ENCODE results near the gene EDIL3.

The EDIL3 gene

DNA sequence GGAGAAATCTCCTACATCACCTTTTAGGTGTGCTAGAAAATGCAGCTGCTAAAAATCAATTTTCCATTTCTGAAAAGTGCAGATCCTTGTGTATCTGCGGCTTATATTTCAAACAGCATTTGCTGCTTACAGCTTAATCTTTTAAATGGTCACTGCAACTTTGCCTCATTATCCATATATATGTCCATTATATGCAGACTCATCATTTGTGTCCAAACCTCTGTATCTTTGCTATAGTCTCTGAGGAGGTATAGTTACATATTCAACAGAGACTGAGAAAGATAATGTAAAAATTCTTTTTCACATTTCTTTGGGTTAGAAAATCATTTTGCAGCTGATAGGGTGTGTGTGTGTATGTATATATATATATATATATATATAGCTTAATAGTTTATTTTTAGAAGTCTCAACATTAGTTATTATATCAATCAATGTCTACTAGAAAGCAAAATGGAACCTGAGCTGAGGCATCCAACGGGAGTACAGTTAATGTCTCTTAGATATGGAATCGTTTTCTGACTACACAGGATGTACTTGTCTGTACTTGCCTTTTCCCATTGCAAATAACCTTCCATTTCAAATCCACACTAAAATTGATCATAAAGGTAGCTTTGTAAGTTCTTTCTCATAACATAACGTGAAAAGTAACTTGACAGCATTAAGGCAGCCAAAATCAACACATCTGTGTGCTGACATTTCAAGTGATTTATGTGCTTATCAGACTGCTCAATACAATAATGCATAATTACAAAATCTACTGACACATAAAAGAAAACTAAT is 397.0 kb downstream of the EDIL3 start:
- no peaks in the 10 kb centered on the region for H3K9me3 ChIP-seq (ENCODE audit: insufficient read depth, low read length)
- no peaks in the 10 kb centered on the region for H3K79me2 ChIP-seq (ENCODE audit: low read length)
- no peak overlapping the region for H3K4me2 ChIP-seq (ENCODE audit: low read length)
- H3K27me3 ChIP-seq (ENCODE audit: low read depth, low read length): no peaks in the 10 kb centered on the region
- H3K9ac ChIP-seq (ENCODE audit: low read length): no peak overlapping the region
- no peak overlapping the region for H3K27ac ChIP-seq (ENCODE audit: low read length)
- no peaks in the 10 kb centered on the region for H3K36me3 ChIP-seq (replicated peaks; ENCODE audit: low read depth, low read length)
- no peaks in the 10 kb centered on the region for H4K20me1 ChIP-seq (ENCODE audit: insufficient read depth, low read length)
- no peak overlapping the region for H2AFZ ChIP-seq (ENCODE audit: low read depth, low read length)
- no peaks in the 10 kb centered on the region for H3K4me1 ChIP-seq (ENCODE audit: low read length)
- no peak overlapping the region for H3K4me3 ChIP-seq (ENCODE audit: low read length)
- no peak for TF ChIP-seq EZH2phosphoT487 (IDR thresholded peaks at IDR 0.05; ENCODE audit: low read depth)
- TF ChIP-seq, protein P1, sequence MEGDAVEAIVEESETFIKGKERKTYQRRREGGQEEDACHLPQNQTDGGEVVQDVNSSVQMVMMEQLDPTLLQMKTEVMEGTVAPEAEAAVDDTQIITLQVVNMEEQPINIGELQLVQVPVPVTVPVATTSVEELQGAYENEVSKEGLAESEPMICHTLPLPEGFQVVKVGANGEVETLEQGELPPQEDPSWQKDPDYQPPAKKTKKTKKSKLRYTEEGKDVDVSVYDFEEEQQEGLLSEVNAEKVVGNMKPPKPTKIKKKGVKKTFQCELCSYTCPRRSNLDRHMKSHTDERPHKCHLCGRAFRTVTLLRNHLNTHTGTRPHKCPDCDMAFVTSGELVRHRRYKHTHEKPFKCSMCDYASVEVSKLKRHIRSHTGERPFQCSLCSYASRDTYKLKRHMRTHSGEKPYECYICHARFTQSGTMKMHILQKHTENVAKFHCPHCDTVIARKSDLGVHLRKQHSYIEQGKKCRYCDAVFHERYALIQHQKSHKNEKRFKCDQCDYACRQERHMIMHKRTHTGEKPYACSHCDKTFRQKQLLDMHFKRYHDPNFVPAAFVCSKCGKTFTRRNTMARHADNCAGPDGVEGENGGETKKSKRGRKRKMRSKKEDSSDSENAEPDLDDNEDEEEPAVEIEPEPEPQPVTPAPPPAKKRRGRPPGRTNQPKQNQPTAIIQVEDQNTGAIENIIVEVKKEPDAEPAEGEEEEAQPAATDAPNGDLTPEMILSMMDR (IDR thresholded peaks at IDR 0.05; ENCODE audit: low read depth, low read length): no peak

DNA sequence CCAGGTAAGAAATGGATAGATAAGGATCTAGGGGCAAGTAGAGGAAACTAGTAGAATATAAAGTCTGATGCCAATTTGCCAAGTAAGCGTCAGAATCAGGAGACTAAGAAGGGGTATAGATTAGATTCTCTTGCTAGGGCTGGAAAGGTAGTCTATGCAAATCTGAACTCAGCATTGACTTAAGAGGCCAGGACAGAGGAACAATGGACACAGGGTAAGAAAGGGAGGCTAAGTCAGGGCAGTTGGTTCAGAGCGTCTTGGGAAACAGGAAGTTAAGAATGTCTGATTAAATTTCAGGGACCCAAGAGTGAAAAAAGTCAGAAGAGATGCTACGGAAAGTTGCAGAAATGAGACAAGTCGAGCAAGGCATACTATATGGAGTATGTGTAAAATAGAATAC is 400.8 kb downstream of the EDIL3 start:
- Histone ChIP-seq H3K4me2 (ENCODE audit: low read length) (no peak overlapping the region), H2AFZ (ENCODE audit: low read depth, low read length) (0 out of 2 replicates have a peak overlapping the region, but pooled peaks have one; percentile 21), H3K36me3 (replicated peaks; ENCODE audit: low read depth, low read length) (no peaks in the 10 kb centered on the region), H3K4me1 (ENCODE audit: low read length) (no peaks in the 10 kb centered on the region), H3K79me2 (ENCODE audit: low read length) (no peaks in the 10 kb centered on the region), H3K9me3 (ENCODE audit: insufficient read depth, low read length) (no peaks in the 10 kb centered on the region), H4K20me1 (ENCODE audit: insufficient read depth, low read length) (no peaks in the 10 kb centered on the region), H3K27me3 (ENCODE audit: low read depth, low read length) (no peaks in the 10 kb centered on the region), H3K27ac (ENCODE audit: low read length) (no peak overlapping the region), H3K4me3 (ENCODE audit: low read length) (no peak overlapping the region), H3K9ac (ENCODE audit: low read length) (no peak overlapping the region)
- no peak for TF ChIP-seq EZH2phosphoT487 (IDR thresholded peaks at IDR 0.05; ENCODE audit: low read depth)
- TF ChIP-seq, protein P1 (IDR thresholded peaks at IDR 0.05; ENCODE audit: low read depth, low read length): no peak

DNA sequence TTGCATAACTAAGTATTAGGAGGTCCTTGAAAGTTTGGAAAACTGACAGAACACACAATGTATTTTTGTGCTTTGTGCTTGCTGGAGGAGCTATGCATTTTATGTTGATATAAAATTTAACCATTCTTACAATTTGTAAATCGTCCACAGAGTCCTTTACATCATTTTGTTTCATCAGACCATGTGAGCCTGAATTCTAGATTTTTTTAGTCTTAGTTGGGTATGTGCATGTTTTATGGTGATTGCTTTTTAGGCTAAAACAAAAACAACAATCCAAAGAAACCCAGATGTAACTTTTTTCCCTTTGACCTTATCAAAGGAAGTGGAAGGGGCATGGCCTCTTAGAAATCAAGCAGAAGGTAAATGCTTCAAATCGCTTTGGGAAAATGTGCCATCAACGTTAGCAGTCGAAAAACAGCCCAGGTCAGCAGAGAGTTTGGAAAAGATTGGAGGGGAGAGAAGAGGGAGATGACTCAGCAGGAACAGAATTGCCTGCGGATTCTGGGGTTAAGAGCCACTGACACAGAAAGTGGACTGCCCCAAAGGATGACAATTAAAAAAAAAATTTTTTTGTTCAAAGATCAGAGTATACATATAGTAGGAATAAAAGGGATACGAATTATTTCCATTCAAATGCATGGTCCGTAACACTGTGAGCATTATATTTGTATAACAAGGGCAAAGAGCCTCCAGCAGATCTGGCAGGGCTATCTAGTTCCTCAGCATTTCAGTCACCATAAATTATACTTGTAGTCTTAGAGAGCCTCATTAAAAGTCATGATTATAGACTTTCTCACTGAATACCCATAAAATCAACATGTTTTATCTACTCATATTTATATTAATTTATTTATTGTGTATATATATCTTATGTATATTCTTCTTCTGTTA is 410.5 kb downstream of the EDIL3 start:
- Histone ChIP-seq H3K27me3 (ENCODE audit: low read depth, low read length) (no peaks in the 10 kb centered on the region), H3K4me1 (ENCODE audit: low read length) (no peaks in the 10 kb centered on the region), H4K20me1 (ENCODE audit: insufficient read depth, low read length) (no peaks in the 10 kb centered on the region), H3K4me2 (ENCODE audit: low read length) (no peak overlapping the region), H3K9me3 (ENCODE audit: insufficient read depth, low read length) (no peaks in the 10 kb centered on the region), H3K27ac (ENCODE audit: low read length) (no peak overlapping the region), H3K9ac (ENCODE audit: low read length) (no peak overlapping the region), H3K79me2 (ENCODE audit: low read length) (no peaks in the 10 kb centered on the region), H2AFZ (ENCODE audit: low read depth, low read length) (no peak overlapping the region), H3K36me3 (replicated peaks; ENCODE audit: low read depth, low read length) (no peaks in the 10 kb centered on the region), H3K4me3 (ENCODE audit: low read length) (no peak overlapping the region)
- TF ChIP-seq, protein P1 (IDR thresholded peaks at IDR 0.05; ENCODE audit: low read depth, low read length): no peak
- TF ChIP-seq EZH2phosphoT487 (IDR thresholded peaks at IDR 0.05; ENCODE audit: low read depth): no peak

DNA sequence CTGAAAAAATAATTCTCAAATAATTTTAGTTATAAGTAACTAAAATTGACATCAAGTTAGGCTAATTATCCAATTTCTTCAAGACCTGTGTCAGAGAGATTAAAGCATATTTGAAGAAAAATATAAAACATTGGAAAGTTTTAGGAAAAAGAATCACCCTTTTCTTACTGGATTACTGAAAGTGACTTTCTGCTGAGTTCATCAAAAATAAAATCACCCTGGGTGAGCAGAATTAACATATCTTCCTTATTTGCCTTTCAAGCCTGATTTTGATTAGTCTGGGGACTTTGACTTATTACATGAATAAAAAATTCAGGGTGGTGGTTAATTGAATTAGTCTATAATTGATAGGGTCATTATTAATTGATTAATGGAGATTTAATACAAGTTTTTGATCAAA is 411.8 kb downstream of the EDIL3 start:
- no peak overlapping the region for H3K9ac ChIP-seq (ENCODE audit: low read length)
- no peaks in the 10 kb centered on the region for H3K4me1 ChIP-seq (ENCODE audit: low read length)
- H2AFZ ChIP-seq (ENCODE audit: low read depth, low read length): no peak overlapping the region
- no peak overlapping the region for H3K4me2 ChIP-seq (ENCODE audit: low read length)
- no peaks in the 10 kb centered on the region for H4K20me1 ChIP-seq (ENCODE audit: insufficient read depth, low read length)
- TF ChIP-seq, protein P1 (IDR thresholded peaks at IDR 0.05; ENCODE audit: low read depth, low read length): no peak
- TF ChIP-seq EZH2phosphoT487 (IDR thresholded peaks at IDR 0.05; ENCODE audit: low read depth): no peak
- H3K27ac ChIP-seq (ENCODE audit: low read length): no peak overlapping the region
- H3K4me3 ChIP-seq (ENCODE audit: low read length): no peak overlapping the region
- no peaks in the 10 kb centered on the region for H3K27me3 ChIP-seq (ENCODE audit: low read depth, low read length)
- H3K79me2 ChIP-seq (ENCODE audit: low read length): no peaks in the 10 kb centered on the region
- H3K36me3 ChIP-seq (replicated peaks; ENCODE audit: low read depth, low read length): no peaks in the 10 kb centered on the region
- H3K9me3 ChIP-seq (ENCODE audit: insufficient read depth, low read length): no peaks in the 10 kb centered on the region
